Testis (tissue), 2 donors: ENCODE results near the gene CRACDL.

Source experiments
- POLR2A ChIP-seq: fragments of 450-650 bp; IDR thresholded peaks from one replicate; pipeline ENCODE4 v1.6.1; 2017; ENCODE audit warnings: antibody characterized with exemption, mild to moderate bottlenecking, moderate library complexity
- TF ChIP-seq, protein P1 (sequence below), 3 experiments: fragments of 450-650 bp in 2 of 3; fragments of 200-600 bp in 1 of 3; sonication (generic) in 1 of 3; IDR thresholded peaks; one replicate each; pipeline ENCODE4 v1.5.1; 2016 to 2019; ENCODE audit warnings: antibody characterized with exemption in 3 of 3, mild to moderate bottlenecking in 2 of 3, moderate library complexity in 1 of 3

DNA sequence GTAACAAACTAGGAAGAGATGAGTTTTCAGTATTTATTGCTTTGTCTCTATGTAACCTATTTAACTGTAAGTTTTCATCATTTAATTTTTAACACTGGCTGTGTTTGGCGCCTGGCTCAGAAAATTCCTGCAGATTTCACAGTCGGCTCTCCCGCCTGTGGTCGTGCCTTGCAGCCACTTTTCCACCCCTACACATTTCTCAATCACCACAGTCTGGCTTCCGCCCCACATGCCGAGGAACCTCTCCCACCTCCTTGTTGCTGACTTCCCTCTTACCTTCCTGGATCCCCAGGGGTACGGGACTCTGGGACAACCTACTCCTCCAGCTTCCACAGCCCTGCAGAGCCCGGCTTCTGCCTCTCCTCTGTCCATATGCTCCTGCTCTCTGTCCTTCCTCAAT is 163.5 kb downstream of the CRACDL start:
- TF ChIP-seq, protein P1, sequence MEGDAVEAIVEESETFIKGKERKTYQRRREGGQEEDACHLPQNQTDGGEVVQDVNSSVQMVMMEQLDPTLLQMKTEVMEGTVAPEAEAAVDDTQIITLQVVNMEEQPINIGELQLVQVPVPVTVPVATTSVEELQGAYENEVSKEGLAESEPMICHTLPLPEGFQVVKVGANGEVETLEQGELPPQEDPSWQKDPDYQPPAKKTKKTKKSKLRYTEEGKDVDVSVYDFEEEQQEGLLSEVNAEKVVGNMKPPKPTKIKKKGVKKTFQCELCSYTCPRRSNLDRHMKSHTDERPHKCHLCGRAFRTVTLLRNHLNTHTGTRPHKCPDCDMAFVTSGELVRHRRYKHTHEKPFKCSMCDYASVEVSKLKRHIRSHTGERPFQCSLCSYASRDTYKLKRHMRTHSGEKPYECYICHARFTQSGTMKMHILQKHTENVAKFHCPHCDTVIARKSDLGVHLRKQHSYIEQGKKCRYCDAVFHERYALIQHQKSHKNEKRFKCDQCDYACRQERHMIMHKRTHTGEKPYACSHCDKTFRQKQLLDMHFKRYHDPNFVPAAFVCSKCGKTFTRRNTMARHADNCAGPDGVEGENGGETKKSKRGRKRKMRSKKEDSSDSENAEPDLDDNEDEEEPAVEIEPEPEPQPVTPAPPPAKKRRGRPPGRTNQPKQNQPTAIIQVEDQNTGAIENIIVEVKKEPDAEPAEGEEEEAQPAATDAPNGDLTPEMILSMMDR (IDR thresholded peaks at IDR 0.05) = no peak
- TF ChIP-seq POLR2A = no peak
